ENCODE measurements around the gene LARGE1.

The LARGE1 gene

DNA sequence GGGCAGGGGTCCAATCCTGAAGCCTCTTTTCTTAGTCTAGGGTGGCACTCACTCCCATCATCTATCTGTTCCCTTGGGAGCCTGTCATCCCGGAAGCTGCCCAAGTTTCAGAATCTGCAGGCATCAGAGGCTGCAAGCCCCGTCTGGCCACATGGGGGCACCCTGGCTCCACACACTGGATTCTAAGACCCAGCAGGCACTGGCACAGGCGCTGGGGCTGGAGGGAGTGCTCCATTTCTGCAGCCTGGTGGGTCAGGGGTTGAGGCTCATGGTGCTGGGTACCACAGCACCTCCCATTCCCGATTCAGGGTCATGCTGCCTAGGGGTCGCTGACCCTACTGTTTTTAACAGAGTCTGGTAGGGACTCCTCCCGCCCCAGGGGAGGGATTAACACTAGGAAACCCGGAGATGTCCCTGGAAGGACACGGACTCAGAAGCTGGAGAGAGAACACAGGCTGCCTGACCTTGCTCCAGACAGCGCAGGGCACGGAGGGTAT, 618.2 kb downstream of the LARGE1 start:
- Histone ChIP-seq H3K36me3 (ENCODE audit: control insufficient read depth in 2 of 2, insufficient read depth in 2 of 2, low read length in 2 of 2) (peaks cover 0 to 6% of the 10 kb centered on the region in 2 donors), H3K27ac (ENCODE audit: low read length) (no peak overlapping the region), H3K4me3 (ENCODE audit: low read length in 2 of 2) (peak overlapping the region in 1 of 2 donors; percentile 49), H3K27me3 (ENCODE audit: control insufficient read depth in 1 of 2, insufficient read depth in 2 of 2, low read length in 2 of 2) (no peaks in the 10 kb centered on the region), H3K9ac (ENCODE audit: low read length in 2 of 2) (no peak overlapping the region), H3K9me3 (ENCODE audit: control insufficient read depth in 2 of 2, low read length in 2 of 2) (no peaks in the 10 kb centered on the region), H3K4me1 (ENCODE audit: control insufficient read depth, insufficient read depth, low read length) (peaks cover 12% of the 10 kb centered on the region)

DNA sequence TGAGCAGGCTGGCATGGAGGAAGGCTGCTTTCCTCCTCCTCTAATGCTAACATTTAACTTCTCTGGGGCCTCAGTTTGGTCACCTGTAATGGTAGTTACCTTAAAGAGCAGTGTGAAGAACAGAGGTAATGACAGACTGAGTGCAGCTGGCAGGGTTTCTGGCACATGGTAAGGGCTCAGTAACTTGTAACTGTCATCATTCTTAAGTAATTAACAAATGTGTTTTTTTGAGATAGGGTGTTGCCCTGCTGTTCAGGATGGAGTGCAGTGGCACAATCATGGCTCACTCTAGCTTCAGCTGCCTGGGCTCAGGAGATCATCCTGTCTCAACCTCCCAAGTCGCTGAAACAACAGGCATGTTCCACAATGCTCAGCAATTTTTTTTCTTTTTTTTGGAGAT, 620.1 kb downstream of the LARGE1 start:
- H3K4me1 ChIP-seq (ENCODE audit: control insufficient read depth, insufficient read depth, low read length), result peaks cover 12% of the 10 kb centered on the region
- no peak overlapping the region for H3K9ac ChIP-seq (ENCODE audit: low read length in 2 of 2)
- H3K27me3 ChIP-seq (ENCODE audit: control insufficient read depth in 1 of 2, insufficient read depth in 2 of 2, low read length in 2 of 2), result no peaks in the 10 kb centered on the region
- no peak overlapping the region for H3K27ac ChIP-seq (ENCODE audit: low read length)
- H3K9me3 ChIP-seq (ENCODE audit: control insufficient read depth in 2 of 2, low read length in 2 of 2), result no peaks in the 10 kb centered on the region
- no peak overlapping the region for H3K4me3 ChIP-seq (ENCODE audit: low read length in 2 of 2)
- peaks cover 9 to 16% of the 10 kb centered on the region in 2 donors for H3K36me3 ChIP-seq (ENCODE audit: control insufficient read depth in 2 of 2, insufficient read depth in 2 of 2, low read length in 2 of 2)

DNA sequence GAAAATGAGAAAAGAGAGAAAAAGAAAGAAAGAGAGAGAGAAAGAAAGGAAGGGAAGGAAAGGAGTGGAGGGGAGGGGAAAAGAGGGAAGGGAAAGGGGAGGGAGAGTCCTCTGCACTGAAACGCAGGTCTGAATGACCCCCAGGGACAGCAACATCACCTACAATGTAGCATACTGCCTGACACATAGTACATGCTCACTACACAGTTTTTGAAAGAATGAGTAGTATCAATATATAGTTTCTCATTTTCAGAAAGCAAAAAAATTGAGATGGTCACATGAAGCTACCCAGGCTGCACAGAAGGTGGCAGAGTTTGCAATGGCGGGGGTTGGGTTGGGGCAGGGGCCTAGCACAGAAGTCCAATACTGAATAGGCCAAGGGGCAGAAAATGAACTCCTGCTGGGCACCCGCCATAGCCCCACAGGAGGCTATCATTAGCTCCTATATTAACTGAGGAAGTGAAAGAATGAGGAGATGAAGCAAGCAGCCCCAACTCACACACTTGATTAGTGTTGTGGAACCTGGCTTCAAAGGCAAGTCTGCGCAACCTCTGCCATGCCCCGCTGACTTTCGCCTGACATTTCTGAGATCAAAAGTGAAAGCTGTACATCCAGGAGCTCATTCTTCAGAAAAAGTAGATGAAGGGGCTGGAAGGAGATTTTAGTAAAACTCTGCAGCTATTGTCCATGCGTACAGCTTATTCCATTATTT, 620.9 kb downstream of the LARGE1 start:
- Histone ChIP-seq H3K4me3 (ENCODE audit: low read length in 2 of 2) (no peak overlapping the region), H3K9me3 (ENCODE audit: control insufficient read depth in 2 of 2, low read length in 2 of 2) (no peaks in the 10 kb centered on the region), H3K9ac (ENCODE audit: low read length in 2 of 2) (no peak overlapping the region), H3K36me3 (ENCODE audit: control insufficient read depth in 2 of 2, insufficient read depth in 2 of 2, low read length in 2 of 2) (peaks cover 16 to 17% of the 10 kb centered on the region in 2 donors), H3K27me3 (ENCODE audit: control insufficient read depth in 1 of 2, insufficient read depth in 2 of 2, low read length in 2 of 2) (no peaks in the 10 kb centered on the region), H3K27ac (ENCODE audit: low read length) (no peak overlapping the region), H3K4me1 (ENCODE audit: control insufficient read depth, insufficient read depth, low read length) (peaks cover 12% of the 10 kb centered on the region)

DNA sequence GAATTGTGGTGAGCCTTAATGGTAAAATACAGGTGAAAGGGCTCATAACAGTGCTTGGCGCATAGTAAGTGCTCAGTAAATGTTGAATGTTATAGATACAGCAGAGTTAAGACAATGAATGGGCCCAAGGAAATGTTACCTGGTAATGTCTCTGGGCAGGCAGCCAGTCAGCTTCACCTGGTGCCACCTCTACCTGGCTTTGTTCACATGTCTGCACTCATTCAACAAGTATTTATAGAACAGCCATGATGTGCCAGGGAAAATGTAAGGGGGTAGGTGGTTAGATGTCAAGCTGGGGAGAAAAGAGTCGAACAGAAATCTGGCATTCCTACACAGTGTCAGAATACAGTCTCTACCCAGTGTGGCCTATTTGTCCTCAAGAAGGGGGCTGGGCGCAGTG, 623.3 kb downstream of the LARGE1 start:
- H3K4me3 ChIP-seq (ENCODE audit: low read length in 2 of 2), result no peak overlapping the region
- peaks cover 3% of the 10 kb centered on the region for H3K4me1 ChIP-seq (ENCODE audit: control insufficient read depth, insufficient read depth, low read length)
- H3K36me3 ChIP-seq (ENCODE audit: control insufficient read depth in 2 of 2, insufficient read depth in 2 of 2, low read length in 2 of 2), result peaks cover 15 to 24% of the 10 kb centered on the region in 2 donors
- H3K27ac ChIP-seq (ENCODE audit: low read length), result no peak overlapping the region
- no peaks in the 10 kb centered on the region for H3K9me3 ChIP-seq (ENCODE audit: control insufficient read depth in 2 of 2, low read length in 2 of 2)
- H3K9ac ChIP-seq (ENCODE audit: low read length in 2 of 2), result no peak overlapping the region
- no peaks in the 10 kb centered on the region for H3K27me3 ChIP-seq (ENCODE audit: control insufficient read depth in 1 of 2, insufficient read depth in 2 of 2, low read length in 2 of 2)

DNA sequence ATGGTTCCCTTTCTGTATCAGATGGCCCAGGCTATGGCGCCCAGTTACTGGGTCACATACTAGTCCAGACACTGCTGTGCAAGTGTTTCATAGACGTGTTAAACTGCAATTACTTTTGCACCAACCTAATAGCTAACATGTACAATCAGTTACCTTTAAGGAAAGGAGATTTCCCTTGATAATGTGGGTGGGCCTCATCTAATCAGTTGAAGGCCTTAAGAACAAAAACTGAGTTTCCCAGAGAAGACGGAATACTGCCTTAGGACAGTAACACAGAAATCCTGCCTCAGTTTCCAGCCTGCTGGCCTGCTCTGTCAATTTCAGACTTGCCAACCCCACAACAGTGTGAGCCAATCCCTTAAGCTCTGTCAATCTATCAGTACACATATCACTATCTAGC, 632.2 kb downstream of the LARGE1 start:
- Histone ChIP-seq H3K9ac (ENCODE audit: low read length in 2 of 2) (no peak overlapping the region), H3K9me3 (ENCODE audit: control insufficient read depth in 2 of 2, low read length in 2 of 2) (no peaks in the 10 kb centered on the region), H3K4me3 (ENCODE audit: low read length in 2 of 2) (no peak overlapping the region), H3K27me3 (ENCODE audit: control insufficient read depth in 1 of 2, insufficient read depth in 2 of 2, low read length in 2 of 2) (no peaks in the 10 kb centered on the region), H3K4me1 (ENCODE audit: control insufficient read depth, insufficient read depth, low read length) (no peaks in the 10 kb centered on the region), H3K27ac (ENCODE audit: low read length) (no peak overlapping the region), H3K36me3 (ENCODE audit: control insufficient read depth in 2 of 2, insufficient read depth in 2 of 2, low read length in 2 of 2) (peaks cover 7 to 12% of the 10 kb centered on the region in 2 donors)

DNA sequence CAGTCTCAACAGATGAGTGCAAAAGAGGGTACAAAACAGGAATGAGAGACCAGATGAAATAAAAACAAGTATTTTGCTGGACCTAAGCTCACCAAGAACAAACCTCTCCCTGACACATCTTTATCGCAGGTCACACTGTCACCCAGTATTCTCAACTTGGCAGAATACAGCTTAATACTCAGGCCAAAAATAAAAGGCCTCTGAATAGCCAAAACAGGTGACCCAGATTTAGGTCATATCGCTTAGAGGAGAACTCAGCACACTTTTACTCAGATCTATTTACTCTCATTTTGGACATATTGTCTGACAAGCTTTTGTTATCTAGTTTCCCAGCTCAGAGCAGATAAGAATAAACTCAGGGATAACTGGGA, 645.2 kb downstream of the LARGE1 start:
- H3K4me3 ChIP-seq (ENCODE audit: low read length in 2 of 2), result no peak overlapping the region
- no peak overlapping the region for H3K9ac ChIP-seq (ENCODE audit: low read length in 2 of 2)
- peaks cover 8 to 18% of the 10 kb centered on the region in 2 donors for H3K36me3 ChIP-seq (ENCODE audit: control insufficient read depth in 2 of 2, insufficient read depth in 2 of 2, low read length in 2 of 2)
- H3K27ac ChIP-seq (ENCODE audit: low read length), result no peak overlapping the region
- no peaks in the 10 kb centered on the region for H3K9me3 ChIP-seq (ENCODE audit: control insufficient read depth in 2 of 2, low read length in 2 of 2)
- no peaks in the 10 kb centered on the region for H3K4me1 ChIP-seq (ENCODE audit: control insufficient read depth, insufficient read depth, low read length)
- no peaks in the 10 kb centered on the region for H3K27me3 ChIP-seq (ENCODE audit: control insufficient read depth in 1 of 2, insufficient read depth in 2 of 2, low read length in 2 of 2)

DNA sequence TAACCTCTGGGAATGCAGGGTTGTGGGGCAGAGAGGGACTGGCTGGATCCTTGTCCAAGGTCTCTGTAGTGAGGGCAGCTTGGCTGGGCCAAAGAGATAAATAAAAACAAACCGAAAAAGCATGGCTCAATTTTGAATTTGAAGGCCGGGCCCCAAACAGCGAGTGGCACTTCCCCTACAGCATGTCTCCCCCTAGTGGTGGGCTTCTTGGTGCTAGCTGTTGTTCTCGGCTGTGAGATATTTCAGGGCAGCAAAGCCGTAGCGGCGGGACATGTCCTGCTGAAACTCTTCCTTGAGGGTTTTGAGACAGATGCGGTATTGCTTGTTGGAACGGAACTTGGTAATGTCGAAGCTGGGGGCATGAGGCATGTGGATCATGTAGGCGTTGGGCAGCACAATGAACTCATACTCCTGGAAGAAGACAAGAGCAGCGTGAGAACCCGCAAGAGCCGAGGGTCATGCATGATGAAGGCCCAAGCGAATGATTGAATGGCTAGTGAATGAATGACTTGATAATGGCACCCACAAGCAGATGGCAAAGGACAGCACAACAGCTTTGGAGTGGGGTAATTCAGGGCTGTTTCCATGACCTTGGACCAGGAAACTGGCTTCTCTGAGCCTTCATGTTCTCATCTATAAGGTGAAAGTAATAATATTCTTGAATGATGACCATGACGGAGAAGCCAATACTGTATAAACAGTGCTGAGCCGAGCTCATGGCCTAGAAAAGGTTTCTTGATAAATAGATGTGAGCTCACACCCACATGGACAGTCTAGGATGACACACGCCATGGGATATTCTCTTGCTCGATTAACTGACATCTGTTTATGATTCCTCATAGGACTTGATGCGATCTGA, 645.8 kb downstream of the LARGE1 start:
- Histone ChIP-seq H3K4me3 (ENCODE audit: low read length in 2 of 2) (no peak overlapping the region), H3K9me3 (ENCODE audit: control insufficient read depth in 2 of 2, low read length in 2 of 2) (no peaks in the 10 kb centered on the region), H3K4me1 (ENCODE audit: control insufficient read depth, insufficient read depth, low read length) (no peaks in the 10 kb centered on the region), H3K27me3 (ENCODE audit: control insufficient read depth in 1 of 2, insufficient read depth in 2 of 2, low read length in 2 of 2) (no peaks in the 10 kb centered on the region), H3K27ac (ENCODE audit: low read length) (no peak overlapping the region), H3K9ac (ENCODE audit: low read length in 2 of 2) (no peak overlapping the region), H3K36me3 (ENCODE audit: control insufficient read depth in 2 of 2, insufficient read depth in 2 of 2, low read length in 2 of 2) (peaks cover 8 to 18% of the 10 kb centered on the region in 2 donors)

DNA sequence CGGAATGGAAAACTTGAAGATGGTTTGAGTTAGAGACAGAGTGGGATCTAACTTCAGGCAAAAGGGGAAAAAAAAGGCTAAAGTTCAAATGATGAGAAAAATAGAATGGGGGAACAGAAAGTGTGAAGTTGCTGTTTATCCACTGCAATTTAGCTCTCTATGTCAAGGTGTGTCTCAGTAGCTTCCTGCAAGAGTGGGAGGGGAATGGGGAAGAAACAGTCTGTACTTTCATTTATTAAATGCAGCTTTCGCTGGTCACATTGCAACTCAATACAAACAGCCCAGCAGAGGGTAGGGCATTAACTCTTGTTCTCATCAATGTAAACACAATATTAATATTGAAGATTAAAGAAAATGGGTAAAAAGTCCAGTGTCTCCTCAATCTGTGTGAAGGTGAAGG, 647.4 kb downstream of the LARGE1 start:
- Histone ChIP-seq H3K36me3 (ENCODE audit: control insufficient read depth in 2 of 2, insufficient read depth in 2 of 2, low read length in 2 of 2) (peaks cover 8 to 17% of the 10 kb centered on the region in 2 donors), H3K4me1 (ENCODE audit: control insufficient read depth, insufficient read depth, low read length) (no peaks in the 10 kb centered on the region), H3K9ac (ENCODE audit: low read length in 2 of 2) (no peak overlapping the region), H3K4me3 (ENCODE audit: low read length in 2 of 2) (no peak overlapping the region), H3K27ac (ENCODE audit: low read length) (no peak overlapping the region), H3K27me3 (ENCODE audit: control insufficient read depth in 1 of 2, insufficient read depth in 2 of 2, low read length in 2 of 2) (no peaks in the 10 kb centered on the region), H3K9me3 (ENCODE audit: control insufficient read depth in 2 of 2, low read length in 2 of 2) (no peaks in the 10 kb centered on the region)

DNA sequence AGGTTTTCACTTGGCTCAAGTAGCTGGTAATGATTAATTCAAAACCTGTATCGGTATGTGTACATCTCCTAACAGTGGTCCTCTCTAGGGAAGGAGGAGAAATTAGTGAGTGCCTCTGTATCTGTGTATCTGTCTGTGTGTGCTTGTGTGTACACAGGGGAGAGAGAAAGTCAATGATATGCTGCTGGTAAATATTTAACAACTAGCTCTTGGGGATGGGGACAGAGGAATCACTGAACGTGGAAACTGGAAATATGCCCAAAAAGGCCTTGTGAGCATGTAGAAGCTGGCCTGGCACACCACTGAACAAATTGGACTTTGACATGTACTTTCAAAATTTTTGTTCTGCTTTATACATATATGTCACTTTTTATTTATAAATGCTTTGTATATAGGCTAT, 648.1 kb downstream of the LARGE1 start:
- Histone ChIP-seq H3K27ac (ENCODE audit: low read length) (no peak overlapping the region), H3K9me3 (ENCODE audit: control insufficient read depth in 2 of 2, low read length in 2 of 2) (no peaks in the 10 kb centered on the region), H3K36me3 (ENCODE audit: control insufficient read depth in 2 of 2, insufficient read depth in 2 of 2, low read length in 2 of 2) (peaks cover 5 to 14% of the 10 kb centered on the region in 2 donors), H3K4me3 (ENCODE audit: low read length in 2 of 2) (no peak overlapping the region), H3K4me1 (ENCODE audit: control insufficient read depth, insufficient read depth, low read length) (no peaks in the 10 kb centered on the region), H3K27me3 (ENCODE audit: control insufficient read depth in 1 of 2, insufficient read depth in 2 of 2, low read length in 2 of 2) (no peaks in the 10 kb centered on the region), H3K9ac (ENCODE audit: low read length in 2 of 2) (no peak overlapping the region)

DNA sequence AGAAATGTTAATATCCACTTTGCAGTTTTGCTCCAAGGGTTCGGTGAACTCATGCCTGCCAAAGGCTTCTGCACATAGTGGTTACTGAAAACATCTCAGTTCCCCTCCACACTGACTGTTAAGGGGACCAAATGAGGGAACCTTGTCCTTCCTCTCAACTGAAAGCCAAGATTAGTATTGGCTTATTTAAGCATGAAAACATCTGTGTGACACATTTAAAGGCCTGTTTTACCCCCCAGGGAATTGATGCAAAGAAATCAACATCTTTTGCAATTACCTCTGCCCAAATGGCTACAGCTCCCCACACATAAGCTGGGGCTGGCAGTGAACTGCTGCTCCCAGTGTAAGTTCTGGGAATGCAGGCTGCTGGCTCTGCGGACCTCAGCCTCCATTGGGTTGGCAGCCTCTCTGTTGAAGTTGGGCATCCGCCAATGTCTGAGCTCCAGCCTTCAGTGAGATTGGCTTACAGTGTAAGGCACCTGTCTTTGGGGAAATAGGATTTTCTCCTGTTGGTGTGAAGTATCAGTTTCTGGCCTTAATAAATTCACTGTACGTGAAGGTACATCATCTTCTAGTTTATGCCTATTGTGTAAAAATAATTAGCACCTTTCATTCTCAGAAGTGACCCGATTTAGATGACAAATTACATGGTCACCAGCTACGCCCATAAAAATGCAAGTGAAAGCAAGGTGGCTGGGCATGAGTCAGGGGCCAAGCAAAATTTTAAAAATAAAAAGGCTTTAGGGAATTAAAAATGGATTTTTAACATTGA, 648.7 kb downstream of the LARGE1 start:
- Histone ChIP-seq H3K9ac (ENCODE audit: low read length in 2 of 2) (no peak overlapping the region), H3K36me3 (ENCODE audit: control insufficient read depth in 2 of 2, insufficient read depth in 2 of 2, low read length in 2 of 2) (peaks cover 0 to 8% of the 10 kb centered on the region in 2 donors), H3K4me1 (ENCODE audit: control insufficient read depth, insufficient read depth, low read length) (no peaks in the 10 kb centered on the region), H3K9me3 (ENCODE audit: control insufficient read depth in 2 of 2, low read length in 2 of 2) (no peaks in the 10 kb centered on the region), H3K4me3 (ENCODE audit: low read length in 2 of 2) (no peak overlapping the region), H3K27me3 (ENCODE audit: control insufficient read depth in 1 of 2, insufficient read depth in 2 of 2, low read length in 2 of 2) (no peaks in the 10 kb centered on the region), H3K27ac (ENCODE audit: low read length) (no peak overlapping the region)

Measured in stomach smooth muscle (tissue), 2 donors.